CD4-positive, alpha-beta T cell treated with Interleukin-15 for 4 hours (primary cell): ENCODE data around the gene SLC39A1.

Source experiments
- DNase-seq: peaks from one replicate; pipeline ENCODE4 v3.0.0-alpha.2; 2020; ENCODE audit warnings: low spot score

SLC39A1 gene

GRCh38 chr1:153951801-153952200 lies 11.5 kb downstream of the SLC39A1 start:
- DNase-seq, result no peak

- no peak for DNase-seq
Measured at GRCh38 chr1:153951183-153951582, 12.2 kb downstream of the SLC39A1 start.

GRCh38 chr1:153946622-153947241 lies 16.6 kb downstream of the SLC39A1 start, which contains the start of gene DENND4B:
Gene DENND4B, minus strand, starts transcription at chr1:153946718. Its CDS starts 2,344 bp downstream, at chr1:153944374.
- peak; percentile 74 for DNase-seq

- peak; percentile 69 for DNase-seq
Measured at GRCh38 chr1:153945795-153946621, 17.3 kb downstream of the SLC39A1 start.

- peak; percentile 81 for DNase-seq
Measured at GRCh38 chr1:153945131-153945794, 18.1 kb downstream of the SLC39A1 start.

- DNase-seq, result no peak
Measured at GRCh38 chr1:153944827-153945117, 18.6 kb downstream of the SLC39A1 start.

- no peak for DNase-seq
Measured at GRCh38 chr1:153944005-153944826, 19.1 kb downstream of the SLC39A1 start.

GRCh38 chr1:153942766-153943549 lies 20.4 kb downstream of the SLC39A1 start:
- no peak for DNase-seq

- no peak for DNase-seq
Measured at GRCh38 chr1:153941826-153942725, 21.3 kb downstream of the SLC39A1 start.

GRCh38 chr1:153940756-153941155 lies 22.6 kb downstream of the SLC39A1 start:
- no peak for DNase-seq

- no peak for DNase-seq
Measured at GRCh38 chr1:153939476-153939875, 23.9 kb downstream of the SLC39A1 start.

- DNase-seq, result no peak
Measured at GRCh38 chr1:153938996-153939395, 24.3 kb downstream of the SLC39A1 start.

GRCh38 chr1:153937331-153937730 lies 26.0 kb downstream of the SLC39A1 start:
- DNase-seq, result no peak

- DNase-seq, result no peak
Measured at GRCh38 chr1:153936011-153936802, 27.1 kb downstream of the SLC39A1 start.

GRCh38 chr1:153934746-153935145 lies 28.6 kb downstream of the SLC39A1 start:
- DNase-seq, result no peak

GRCh38 chr1:153933955-153934354 lies 29.4 kb downstream of the SLC39A1 start:
- no peak for DNase-seq

GRCh38 chr1:153933430-153933829 lies 29.9 kb downstream of the SLC39A1 start:
- no peak for DNase-seq

- DNase-seq, result no peak
Measured at GRCh38 chr1:153932156-153933131, 30.9 kb downstream of the SLC39A1 start.
